GM21529 (cell line): ENCODE data around the gene GPBAR1.
"Not testable (repeated sequence)": the region's sequence is repeated elsewhere in the genome, so short reads cannot be mapped to it uniquely, and the experiment has no call there.

Experiments
- ATAC-seq: cut with Tn5 transposase; IDR thresholded peaks from one replicate; pipeline ENCODE4 v1.9.1; 2021; ENCODE audit not compliant: unreplicated experiment

The GPBAR1 gene

GRCh38 chr2:218266316-218266979 lies 5.6 kb downstream of the GPBAR1 start:
- ATAC-seq, result no peak

GRCh38 chr2:218267259-218267658 lies 6.4 kb downstream of the GPBAR1 start:
- no peak for ATAC-seq

GRCh38 chr2:218269900-218270720 lies 9.3 kb downstream of the GPBAR1 start, which contains the start of the genes AAMP and PNKD:
AAMP (minus strand) TSS chr2:218270137; CDS start chr2:218270086, 51 bp downstream.
PNKD (plus strand) TSS chr2:218270519; CDS start chr2:218270536, 17 bp downstream.
- ATAC-seq, result peak; percentile 90

GRCh38 chr2:218270721-218271486 lies 10.1 kb downstream of the GPBAR1 start:
- no peak for ATAC-seq

- ATAC-seq, result no peak
These were observed 10.6 kb downstream of the GPBAR1 start for GRCh38 chr2:218271487-218271797.

- ATAC-seq, result no peak
These were observed 11.2 kb downstream of the GPBAR1 start for GRCh38 chr2:218271865-218272530.

GRCh38 chr2:218272531-218273212 lies 11.9 kb downstream of the GPBAR1 start:
- ATAC-seq, result peak; percentile 20

GRCh38 chr2:218273214-218273907 lies 12.5 kb downstream of the GPBAR1 start:
- not testable (repeated sequence) for ATAC-seq

- no peak for ATAC-seq
These were observed 13.1 kb downstream of the GPBAR1 start for GRCh38 chr2:218273908-218274249.

GRCh38 chr2:218274586-218274985 lies 13.8 kb downstream of the GPBAR1 start:
- no peak for ATAC-seq

- no peak for ATAC-seq
These were observed 14.7 kb downstream of the GPBAR1 start for GRCh38 chr2:218275371-218276072.

- no peak for ATAC-seq
These were observed 16.4 kb downstream of the GPBAR1 start for GRCh38 chr2:218276986-218277755.

- no peak for ATAC-seq
These were observed 17.1 kb downstream of the GPBAR1 start for GRCh38 chr2:218277921-218278320.

- no peak for ATAC-seq
These were observed 17.9 kb downstream of the GPBAR1 start for GRCh38 chr2:218278531-218279360.

GRCh38 chr2:218280260-218280870 lies 19.6 kb downstream of the GPBAR1 start:
- ATAC-seq, result no peak

- no peak for ATAC-seq
These were observed 20.6 kb downstream of the GPBAR1 start for GRCh38 chr2:218281449-218281848.
